ENCODE results near the gene LHFPL3.

Gene LHFPL3

GRCh38 chr7:104723001-104723400 lies 394.6 kb downstream of the LHFPL3 start:
- H3K27ac ChIP-seq: no peak overlapping the region
- TF ChIP-seq CTCF (conservative IDR thresholded peaks at IDR 0.05) (no peak), ZFX (IDR thresholded peaks at IDR 0.05) (no peak)

GRCh38 chr7:104758504-104758903 lies 430.1 kb downstream of the LHFPL3 start:
- TF ChIP-seq CTCF (conservative IDR thresholded peaks at IDR 0.05) (no peak), ZFX (IDR thresholded peaks at IDR 0.05) (no peak)
- H3K27ac ChIP-seq: no peak overlapping the region

- TF ChIP-seq ZFX (IDR thresholded peaks at IDR 0.05) (no peak), CTCF (conservative IDR thresholded peaks at IDR 0.05) (no peak)
- no peak overlapping the region for H3K27ac ChIP-seq
Measured at GRCh38 chr7:104761892-104762291, 433.5 kb downstream of the LHFPL3 start.

GRCh38 chr7:104767113-104767512 lies 438.7 kb downstream of the LHFPL3 start:
- H3K27ac ChIP-seq: no peak overlapping the region
- no peak for TF ChIP-seq CTCF (conservative IDR thresholded peaks at IDR 0.05)
- no peak for TF ChIP-seq ZFX (IDR thresholded peaks at IDR 0.05)

GRCh38 chr7:104767826-104768536 lies 439.6 kb downstream of the LHFPL3 start:
- no peak overlapping the region for H3K27ac ChIP-seq
- no peak for TF ChIP-seq ZFX (IDR thresholded peaks at IDR 0.05)
- TF ChIP-seq CTCF (conservative IDR thresholded peaks at IDR 0.05): peak; percentile 41

- H3K27ac ChIP-seq: no peak overlapping the region
- no peak for TF ChIP-seq CTCF (conservative IDR thresholded peaks at IDR 0.05)
- TF ChIP-seq ZFX (IDR thresholded peaks at IDR 0.05): no peak
Measured at GRCh38 chr7:104772405-104773345, 444.3 kb downstream of the LHFPL3 start.

- no peak for TF ChIP-seq CTCF (conservative IDR thresholded peaks at IDR 0.05)
- no peak for TF ChIP-seq ZFX (IDR thresholded peaks at IDR 0.05)
- H3K27ac ChIP-seq: no peak overlapping the region
Measured at GRCh38 chr7:104773796-104774195, 445.4 kb downstream of the LHFPL3 start.

Measured in C4-2B (cell line).